Stomach smooth muscle (tissue), 2 donors: ENCODE results near the gene RPL31.

Experiments used
- H3K27ac ChIP-seq: one replicate; pipeline ENCODE4 v1.7.0; 2013; ENCODE audit warnings: mild to moderate bottlenecking, low read length, inconsistent platforms
- H3K27me3 ChIP-seq, 2 donors: one replicate each; pipeline ENCODE4 v1.7.0; 2013; ENCODE audit warnings: low read length in 2 of 2; ENCODE audit not compliant: insufficient read depth in 2 of 2, control insufficient read depth in 1 of 2
- H3K36me3 ChIP-seq, 2 donors: one replicate each; pipeline ENCODE4 v1.7.0; 2013; ENCODE audit warnings: low read length in 2 of 2; ENCODE audit not compliant: control insufficient read depth in 2 of 2, insufficient read depth in 2 of 2
- H3K4me1 ChIP-seq: one replicate; pipeline ENCODE4 v1.7.0; 2013; ENCODE audit warnings: low read length; ENCODE audit not compliant: control insufficient read depth, insufficient read depth
- H3K4me3 ChIP-seq, 2 donors: one replicate each; pipeline ENCODE4 v1.7.0; 2013; ENCODE audit warnings: low read length in 2 of 2
- H3K9ac ChIP-seq, 2 donors: one replicate each; pipeline ENCODE4 v1.7.0; 2013; ENCODE audit warnings: low read length in 2 of 2, mild to moderate bottlenecking in 1 of 2
- H3K9me3 ChIP-seq, 2 donors: one replicate each; pipeline ENCODE4 v1.7.0; 2013; ENCODE audit warnings: low read length in 2 of 2; ENCODE audit not compliant: control insufficient read depth in 2 of 2
- donor health status: healthy.
- donor health status: Pancreatic carcinoma.

RPL31 gene

DNA sequence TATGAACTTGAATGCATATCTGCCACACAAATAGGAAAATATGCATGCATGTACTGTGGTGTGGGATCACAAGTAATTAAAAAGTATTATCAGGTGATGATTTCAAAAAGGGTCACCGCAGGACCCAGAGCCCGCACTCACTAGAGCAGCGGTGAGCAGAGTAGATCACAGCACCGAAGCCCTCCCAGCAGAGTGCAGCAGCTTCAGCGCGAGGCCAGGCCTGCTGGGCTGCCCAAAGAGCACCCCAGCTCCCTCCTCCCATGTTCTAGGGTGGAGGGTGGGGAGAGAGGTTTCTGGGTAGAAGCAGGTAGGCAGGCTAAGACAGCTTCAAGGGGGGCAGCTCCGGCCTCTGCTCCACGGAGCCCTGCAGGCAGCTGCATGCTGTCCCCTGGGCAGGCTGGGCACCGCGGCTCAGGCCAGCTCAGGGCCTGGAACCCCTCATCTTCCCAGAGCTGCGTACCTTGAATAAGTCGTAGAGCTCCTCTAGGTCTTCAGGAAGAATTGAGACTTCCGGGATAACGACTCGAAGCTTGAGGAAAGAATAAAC is 24.9 kb downstream of the RPL31 start:
- Histone ChIP-seq H3K9me3 (no peaks in the 10 kb centered on the region), H3K27me3 (no peaks in the 10 kb centered on the region), H3K9ac (no peak overlapping the region), H3K36me3 (peaks cover 1 to 14% of the 10 kb centered on the region in 2 donors), H3K4me1 (no peaks in the 10 kb centered on the region), H3K4me3 (no peak overlapping the region), H3K27ac (no peak overlapping the region)

DNA sequence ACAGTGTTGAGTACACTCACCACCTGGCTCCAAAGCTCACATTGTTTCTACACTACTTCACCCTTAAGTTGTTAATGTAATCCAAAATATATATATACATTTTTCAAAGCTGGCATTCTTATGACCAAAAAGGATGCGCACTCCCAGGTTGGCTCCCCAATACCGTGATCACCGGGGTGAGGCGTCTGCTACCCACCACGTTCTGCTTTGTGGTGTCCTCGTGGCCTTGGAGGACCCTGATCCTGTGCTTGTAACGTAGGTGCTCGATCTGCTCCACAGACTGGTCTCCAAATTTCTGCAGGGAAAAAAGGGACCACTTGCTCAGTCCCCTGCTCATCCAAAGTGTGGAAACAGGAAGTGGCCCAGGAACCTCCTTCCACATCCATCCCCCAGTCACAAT is 25.8 kb downstream of the RPL31 start:
- H3K36me3 ChIP-seq = peaks cover 4 to 18% of the 10 kb centered on the region in 2 donors
- no peak overlapping the region for H3K9ac ChIP-seq
- H3K9me3 ChIP-seq = no peaks in the 10 kb centered on the region
- H3K27me3 ChIP-seq = no peaks in the 10 kb centered on the region
- H3K4me1 ChIP-seq = no peaks in the 10 kb centered on the region
- no peak overlapping the region for H3K27ac ChIP-seq
- no peak overlapping the region for H3K4me3 ChIP-seq

DNA sequence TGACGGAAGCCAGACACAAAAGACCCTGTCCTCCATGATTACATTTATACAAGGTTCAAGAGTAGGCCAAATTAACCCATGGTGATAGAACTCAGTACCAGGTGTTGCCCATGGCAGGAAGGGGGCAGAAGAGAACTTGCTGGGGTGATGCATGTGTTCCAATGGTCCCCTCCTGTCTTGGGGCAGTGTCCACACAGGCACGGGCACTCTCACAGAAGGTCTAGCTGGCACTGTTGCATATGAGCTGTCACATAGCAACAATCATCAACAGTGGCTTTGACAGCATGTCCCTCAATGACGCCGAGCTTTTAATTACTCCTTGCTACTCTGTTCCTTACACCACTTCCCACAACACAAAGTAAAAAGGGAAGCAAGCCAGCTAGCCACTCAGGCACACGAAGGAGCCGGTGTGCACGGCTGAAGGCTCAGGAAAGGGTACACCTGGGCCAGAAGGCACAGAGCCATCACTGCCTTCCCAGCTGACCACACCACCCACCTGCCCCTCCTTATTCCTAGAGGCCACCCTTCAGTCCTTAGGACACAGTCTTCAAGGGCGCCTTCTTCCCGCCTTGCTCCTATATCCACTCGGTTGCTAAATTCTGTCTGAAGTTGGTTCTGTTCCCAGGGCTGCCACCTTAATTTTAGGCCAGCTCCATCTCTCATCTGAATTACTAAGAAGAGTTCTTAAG is 28.9 kb downstream of the RPL31 start:
- no peaks in the 10 kb centered on the region for H3K4me1 ChIP-seq
- no peak overlapping the region for H3K9ac ChIP-seq
- H3K27ac ChIP-seq = no peak overlapping the region
- no peaks in the 10 kb centered on the region for H3K27me3 ChIP-seq
- H3K9me3 ChIP-seq = no peaks in the 10 kb centered on the region
- H3K4me3 ChIP-seq = no peak overlapping the region
- peaks cover 11 to 34% of the 10 kb centered on the region in 2 donors for H3K36me3 ChIP-seq

DNA sequence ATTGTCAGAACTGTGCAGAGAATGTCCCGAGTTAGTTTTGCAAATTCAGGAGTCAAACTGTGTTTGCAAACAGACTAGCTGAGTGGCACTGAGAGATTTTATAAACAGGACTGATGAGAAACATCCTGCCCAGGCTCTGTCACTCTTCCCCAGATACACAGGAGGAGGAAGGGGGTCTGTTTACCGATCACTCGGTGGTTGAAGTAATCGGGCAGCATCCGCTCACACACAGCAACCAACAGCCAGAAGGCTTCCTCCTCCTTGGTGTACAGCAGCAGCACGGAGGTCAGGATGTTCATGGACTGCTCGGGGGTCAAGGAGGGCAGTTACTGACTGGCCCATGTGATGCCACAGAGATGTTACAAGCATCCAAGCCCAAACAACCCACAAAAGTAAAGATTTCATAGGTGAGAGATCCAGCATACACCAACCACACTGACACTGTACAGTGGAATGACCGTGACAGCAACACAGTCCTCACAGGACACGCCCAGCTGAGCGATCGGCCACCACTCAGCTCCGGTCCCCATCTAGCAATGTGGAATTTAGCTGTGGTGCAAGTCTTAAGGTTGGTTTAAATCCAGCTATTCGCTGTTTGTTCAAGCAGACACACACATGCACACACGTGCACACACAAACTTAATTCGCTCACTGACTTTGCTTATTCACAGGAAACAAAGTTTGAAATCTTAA is 30.1 kb downstream of the RPL31 start:
- Histone ChIP-seq H3K4me3 (no peak overlapping the region), H3K36me3 (peaks cover 13 to 34% of the 10 kb centered on the region in 2 donors), H3K27ac (no peak overlapping the region), H3K27me3 (no peaks in the 10 kb centered on the region), H3K9ac (no peak overlapping the region), H3K4me1 (no peaks in the 10 kb centered on the region), H3K9me3 (no peaks in the 10 kb centered on the region)

DNA sequence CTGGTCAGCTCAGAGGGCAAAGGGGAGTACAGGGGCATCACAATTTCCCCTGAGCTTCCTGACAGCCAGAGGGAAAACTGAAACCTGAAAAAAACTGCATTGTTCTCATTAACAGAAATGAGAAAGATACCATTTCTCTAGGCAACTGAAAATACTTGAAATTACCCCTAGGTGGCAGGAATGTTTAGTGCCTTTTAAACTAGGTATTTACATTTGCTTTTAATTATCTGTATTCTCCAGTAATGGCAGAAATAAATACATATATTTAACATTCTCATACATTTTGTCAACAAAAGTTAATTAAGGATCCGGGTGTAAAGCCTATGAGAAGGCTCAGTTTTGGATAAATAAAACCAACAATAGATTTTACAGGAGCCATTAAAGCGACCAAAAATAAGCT is 34.5 kb downstream of the RPL31 start:
- no peak overlapping the region for H3K27ac ChIP-seq
- H3K36me3 ChIP-seq = peaks cover 13 to 40% of the 10 kb centered on the region in 2 donors
- no peaks in the 10 kb centered on the region for H3K27me3 ChIP-seq
- H3K9ac ChIP-seq = no peak overlapping the region
- H3K9me3 ChIP-seq = no peaks in the 10 kb centered on the region
- no peaks in the 10 kb centered on the region for H3K4me1 ChIP-seq
- H3K4me3 ChIP-seq = no peak overlapping the region

DNA sequence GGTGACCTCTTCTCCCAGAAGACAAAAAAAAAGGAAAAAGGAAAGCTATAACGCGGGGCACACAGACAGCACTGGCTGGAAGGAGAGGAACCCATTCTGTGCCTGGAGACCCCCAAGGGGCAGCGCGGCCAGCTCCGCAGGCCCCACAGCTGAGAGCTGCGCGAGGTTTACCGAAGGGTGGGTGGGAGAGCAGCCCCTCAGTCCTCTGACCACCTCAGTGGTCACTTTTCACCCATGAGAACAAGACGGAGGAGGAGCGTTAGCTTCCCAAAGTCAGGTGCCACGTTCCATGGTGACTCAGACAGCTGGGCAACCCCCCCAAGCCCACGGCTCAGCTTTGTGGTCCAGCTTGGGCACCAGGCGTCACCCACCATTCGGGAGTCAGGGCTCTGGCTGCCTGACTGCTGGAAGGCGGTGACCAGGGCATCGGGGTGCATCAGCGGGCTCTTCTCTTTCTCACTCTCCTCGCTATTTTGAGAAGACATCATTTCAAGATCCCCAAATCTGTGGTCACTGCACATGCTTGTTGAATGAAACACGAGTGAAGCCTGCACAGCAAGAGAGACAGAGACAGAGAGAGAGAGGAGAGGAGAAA is 35.2 kb downstream of the RPL31 start:
- H3K9ac ChIP-seq = no peak overlapping the region
- no peak overlapping the region for H3K4me3 ChIP-seq
- no peaks in the 10 kb centered on the region for H3K9me3 ChIP-seq
- peaks cover 10 to 38% of the 10 kb centered on the region in 2 donors for H3K36me3 ChIP-seq
- no peaks in the 10 kb centered on the region for H3K4me1 ChIP-seq
- no peaks in the 10 kb centered on the region for H3K27me3 ChIP-seq
- no peak overlapping the region for H3K27ac ChIP-seq

DNA sequence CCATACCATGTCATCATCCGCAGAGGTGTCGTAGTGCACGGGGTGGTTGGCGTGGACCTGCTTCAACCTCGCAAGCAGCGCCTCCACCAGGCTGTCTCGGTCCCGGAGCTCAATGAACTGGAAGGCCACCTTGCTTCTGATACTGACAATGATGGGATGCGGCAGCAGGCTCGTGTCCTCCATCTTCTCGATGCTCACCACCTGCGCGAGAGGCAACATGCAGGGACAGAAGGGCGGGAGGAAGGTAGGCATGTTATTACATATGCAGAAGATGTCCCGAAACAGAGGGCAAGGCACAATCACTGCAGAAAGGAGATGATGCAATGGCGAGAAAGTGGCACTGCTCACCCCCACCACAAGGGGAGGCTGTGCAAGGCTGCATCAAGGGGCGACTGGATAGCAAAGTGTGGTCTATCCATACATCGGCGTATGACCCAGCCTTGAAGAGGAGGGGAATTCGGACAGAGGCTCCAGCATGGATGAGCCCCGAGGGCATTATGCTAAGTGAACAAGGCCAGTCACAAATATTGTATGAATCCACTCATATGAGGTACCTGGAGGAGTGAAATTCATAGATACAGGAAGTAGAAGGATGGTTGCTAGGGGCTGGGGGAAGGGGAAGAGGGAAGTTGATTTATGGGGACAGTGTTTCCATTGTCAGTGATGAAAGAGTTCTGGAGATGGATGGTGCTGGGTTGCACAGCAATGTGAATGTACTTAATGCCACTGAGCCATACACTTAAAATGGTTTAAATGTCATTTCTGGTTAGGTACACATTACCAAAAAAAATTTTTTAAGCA is 36.6 kb downstream of the RPL31 start:
- Histone ChIP-seq H3K4me3 (no peak overlapping the region), H3K9ac (no peak overlapping the region), H3K4me1 (no peaks in the 10 kb centered on the region), H3K27me3 (no peaks in the 10 kb centered on the region), H3K9me3 (no peaks in the 10 kb centered on the region), H3K36me3 (peaks cover 7 to 28% of the 10 kb centered on the region in 2 donors), H3K27ac (no peak overlapping the region)

DNA sequence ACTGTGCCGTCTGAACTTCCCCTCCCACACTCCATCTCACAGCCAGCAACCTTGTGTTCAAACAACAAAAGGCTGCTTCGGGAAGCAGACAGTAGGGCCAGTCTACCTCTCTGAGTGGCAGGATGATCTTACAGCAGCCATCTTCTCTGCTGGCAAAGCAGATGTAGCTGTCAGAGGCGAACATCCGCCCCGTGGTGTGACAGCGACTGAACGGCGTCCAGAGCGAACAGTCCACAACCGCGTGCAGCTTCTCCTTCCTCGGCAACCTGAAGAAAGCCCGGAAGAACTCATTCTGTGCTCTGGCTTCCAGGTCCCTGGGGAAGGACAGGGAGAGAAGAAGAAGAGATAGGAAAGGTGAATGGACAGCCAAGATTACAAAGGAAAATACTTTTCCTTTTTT is 38.0 kb downstream of the RPL31 start:
- no peak overlapping the region for H3K27ac ChIP-seq
- H3K36me3 ChIP-seq = peaks cover 7 to 26% of the 10 kb centered on the region in 2 donors
- H3K4me1 ChIP-seq = no peaks in the 10 kb centered on the region
- no peaks in the 10 kb centered on the region for H3K27me3 ChIP-seq
- H3K9ac ChIP-seq = no peak overlapping the region
- H3K9me3 ChIP-seq = no peaks in the 10 kb centered on the region
- H3K4me3 ChIP-seq = no peak overlapping the region

DNA sequence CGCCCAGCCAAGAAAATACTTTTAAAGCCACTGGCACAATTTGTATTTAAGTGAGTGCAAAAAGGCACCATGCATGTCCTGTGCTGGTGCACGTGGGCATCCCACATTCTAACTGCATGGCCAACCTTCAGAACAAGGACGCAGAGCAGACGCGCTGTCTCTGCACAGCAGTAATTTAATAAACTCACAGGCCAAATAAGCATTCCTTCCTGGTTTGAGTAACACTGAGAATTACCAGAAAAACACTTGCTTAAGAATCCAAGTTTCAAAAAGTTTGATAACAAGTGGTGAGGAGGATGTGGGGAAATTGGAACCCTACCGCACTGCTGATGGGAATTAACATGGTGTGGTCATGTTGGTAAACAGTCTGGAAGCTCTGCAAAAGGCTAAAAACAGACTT is 38.7 kb downstream of the RPL31 start:
- Histone ChIP-seq H3K9me3 (no peaks in the 10 kb centered on the region), H3K4me1 (no peaks in the 10 kb centered on the region), H3K9ac (no peak overlapping the region), H3K36me3 (peaks cover 4 to 20% of the 10 kb centered on the region in 2 donors), H3K27ac (no peak overlapping the region), H3K4me3 (no peak overlapping the region), H3K27me3 (no peaks in the 10 kb centered on the region)

DNA sequence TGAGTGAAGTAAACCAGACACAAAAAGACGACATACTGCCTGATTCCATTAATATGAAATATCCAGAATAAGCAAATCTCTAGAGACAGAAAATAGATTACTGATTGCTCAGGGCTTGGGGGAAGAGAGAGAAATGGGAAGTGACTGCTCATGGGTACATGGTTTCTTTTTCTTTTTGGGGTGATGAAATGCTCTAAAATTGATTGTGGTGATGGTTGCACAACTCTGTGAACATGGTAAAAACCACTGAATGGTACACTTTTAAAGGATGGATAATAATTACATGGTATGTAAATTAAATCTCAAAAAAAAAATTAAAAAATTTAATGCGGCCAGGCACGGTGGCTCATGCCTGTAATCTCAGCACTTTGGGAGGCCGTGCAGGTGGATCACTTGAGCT is 39.3 kb downstream of the RPL31 start:
- Histone ChIP-seq H3K27ac (no peak overlapping the region), H3K9me3 (no peaks in the 10 kb centered on the region), H3K4me1 (no peaks in the 10 kb centered on the region), H3K9ac (no peak overlapping the region), H3K4me3 (no peak overlapping the region), H3K36me3 (peaks cover 0 to 17% of the 10 kb centered on the region in 2 donors), H3K27me3 (no peaks in the 10 kb centered on the region)
